A673 (cell line): Measurements from ENCODE around the gene KCNQ1. TPM values are rescaled to one million over a fixed set of nuclear protein-coding genes. Genes with fewer than 3 reads are reported as not detected.

Source experiments
- BruUV-seq: library from RNA; stranded (reverse); fragments of 400-500 nt; replicated peaks from 2 replicates; lab custom pipeline; 2021; lab: Mats Ljungman, UMichigan
- CTCF ChIA-PET: fragments of 300-600 bp; sonication (Branson Sonifier 250); formaldehyde crosslinking; loops from one replicate; lab custom pipeline; 2022; ENCODE audit warnings: antibody characterized with exemption; lab: Charles Lee
- POLR2A ChIA-PET: fragments of 300-600 bp; sonication (Branson Sonifier 250); formaldehyde crosslinking; loops from one replicate; lab custom pipeline; 2022; ENCODE audit warnings: antibody characterized with exemption; ENCODE audit not compliant: low non-redundant PET; lab: Charles Lee
- DNase-seq: peaks from one replicate; pipeline ENCODE4 v3.0.0-alpha.2; 2015; ENCODE audit warnings: low spot score
- H3K27ac ChIP-seq: fragments of 200-600 bp; sonication (generic); 2 replicates; pipeline ENCODE4 v1.5.1; 2016; ENCODE audit warnings: mixed run types, low read depth, mild to moderate bottlenecking, mixed read lengths, antibody characterized with exemption, low read length; ENCODE audit not compliant: poor library complexity, severe bottlenecking
- H3K27me3 ChIP-seq: fragments of 200-600 bp; sonication (generic); replicated peaks from 2 replicates; pipeline ENCODE4 v1.6.1; 2017; ENCODE audit warnings: mixed run types, low read depth, mild to moderate bottlenecking, mixed read lengths, antibody characterized with exemption, low read length; ENCODE audit not compliant: insufficient read depth, poor library complexity
- H3K36me3 ChIP-seq: fragments of 200-600 bp; sonication (generic); 2 replicates; pipeline ENCODE4 v1.6.1; 2016; ENCODE audit warnings: mixed run types, mild to moderate bottlenecking, mixed read lengths, antibody characterized with exemption, low read length; ENCODE audit not compliant: insufficient read depth, poor library complexity, severe bottlenecking
- H3K4me1 ChIP-seq: fragments of 200-600 bp; sonication (generic); 2 replicates; pipeline ENCODE4 v1.6.1; 2017; ENCODE audit warnings: mixed run types, mild to moderate bottlenecking, mixed read lengths, antibody characterized with exemption, low read length; ENCODE audit not compliant: insufficient read depth, poor library complexity, severe bottlenecking
- H3K4me3 ChIP-seq: fragments of 200-600 bp; sonication (generic); 2 replicates; pipeline ENCODE4 v1.5.1; 2016; ENCODE audit warnings: low read depth, mixed run types, mild to moderate bottlenecking, mixed read lengths, low read length; ENCODE audit not compliant: poor library complexity, severe bottlenecking
- H3K9me3 ChIP-seq: fragments of 200-600 bp; sonication (generic); 2 replicates; pipeline ENCODE4 v1.6.1; 2016; ENCODE audit warnings: mixed run types, low read depth, mild to moderate bottlenecking, mixed read lengths, antibody characterized with exemption, low read length; ENCODE audit not compliant: poor library complexity, severe bottlenecking
- EZH2 ChIP-seq: fragments of 200-600 bp; sonication (generic); IDR thresholded peaks from 2 replicates; pipeline ENCODE4 v1.6.1; 2017; ENCODE audit warnings: borderline replicate concordance, low read depth, mild to moderate bottlenecking, mixed read lengths, antibody characterized with exemption, low read length; ENCODE audit not compliant: poor library complexity, severe bottlenecking
- intact Hi-C: fragments of 100-400 bp; cut with micrococcal nuclease; formaldehyde crosslinking; loops from one replicate; pipeline ENCODE4 v1.10.0; 2022; ENCODE audit not compliant: unreplicated experiment
- total RNA-seq: library from RNA; stranded (reverse); gene quantifications from 2 replicates; pipeline ENCODE4 v1.2.3, GENCODE V29; 2021
- TF ChIP-seq, protein P1 (sequence below): fragments of 300-800, 200-600 bp; sonication (generic); conservative IDR thresholded peaks from 2 replicates; pipeline ENCODE4 v1.5.1; 2017; ENCODE audit warnings: low read depth, mild to moderate bottlenecking, antibody characterized with exemption, low read length, moderate library complexity, mixed read lengths

Gene KCNQ1
- total RNA-seq, 1 experiment from 2014 or later, result not detected

GRCh38 chr11:2819316-2819715, 374.5 kb downstream of the KCNQ1 start:
- H3K9me3 ChIP-seq, result no peaks in the 10 kb centered on the region
- no TSS peak for BruUV-seq
- no peaks in the 10 kb centered on the region for H3K4me1 ChIP-seq
- H3K27me3 ChIP-seq, result no peaks in the 10 kb centered on the region
- ChIA-PET POLR2A (no interaction called here), CTCF (no interaction called here)
- TF ChIP-seq EZH2, result no peak
- H3K4me3 ChIP-seq, result no peak overlapping the region
- no peak overlapping the region for H3K27ac ChIP-seq
- H3K36me3 ChIP-seq, result no peaks in the 10 kb centered on the region
- intact Hi-C loops, result no loop called here
- no peak for DNase-seq

DNA sequence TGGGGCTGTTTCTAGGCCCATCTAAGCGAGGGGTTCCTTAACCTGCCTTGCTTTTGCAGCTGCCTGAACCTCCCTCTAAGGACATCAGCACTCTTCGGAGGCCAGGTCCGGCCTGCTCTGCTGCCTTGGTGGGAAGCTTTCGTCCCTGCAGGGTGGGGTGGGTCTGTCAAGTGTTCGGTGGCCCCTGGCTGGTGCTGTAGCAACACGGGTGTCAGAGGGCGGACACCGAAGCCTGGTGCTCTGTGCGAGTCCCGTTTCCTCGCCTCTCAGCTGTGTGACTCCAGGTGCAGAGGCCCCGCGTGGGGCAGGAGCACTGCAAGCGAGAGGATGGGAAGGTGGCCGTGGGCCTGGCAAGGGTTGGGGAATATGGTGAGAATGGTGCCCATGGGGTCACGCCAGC, 376.2 kb downstream of the KCNQ1 start:
- no peaks in the 10 kb centered on the region for H3K9me3 ChIP-seq
- no TSS peak for BruUV-seq
- H3K4me1 ChIP-seq, result no peaks in the 10 kb centered on the region
- H3K36me3 ChIP-seq, result no peaks in the 10 kb centered on the region
- POLR2A ChIA-PET, result no interaction called here
- H3K27ac ChIP-seq, result no peak overlapping the region
- intact Hi-C loops, result no loop called here
- no peak overlapping the region for H3K4me3 ChIP-seq
- DNase-seq, result no peak
- TF ChIP-seq, protein P1, sequence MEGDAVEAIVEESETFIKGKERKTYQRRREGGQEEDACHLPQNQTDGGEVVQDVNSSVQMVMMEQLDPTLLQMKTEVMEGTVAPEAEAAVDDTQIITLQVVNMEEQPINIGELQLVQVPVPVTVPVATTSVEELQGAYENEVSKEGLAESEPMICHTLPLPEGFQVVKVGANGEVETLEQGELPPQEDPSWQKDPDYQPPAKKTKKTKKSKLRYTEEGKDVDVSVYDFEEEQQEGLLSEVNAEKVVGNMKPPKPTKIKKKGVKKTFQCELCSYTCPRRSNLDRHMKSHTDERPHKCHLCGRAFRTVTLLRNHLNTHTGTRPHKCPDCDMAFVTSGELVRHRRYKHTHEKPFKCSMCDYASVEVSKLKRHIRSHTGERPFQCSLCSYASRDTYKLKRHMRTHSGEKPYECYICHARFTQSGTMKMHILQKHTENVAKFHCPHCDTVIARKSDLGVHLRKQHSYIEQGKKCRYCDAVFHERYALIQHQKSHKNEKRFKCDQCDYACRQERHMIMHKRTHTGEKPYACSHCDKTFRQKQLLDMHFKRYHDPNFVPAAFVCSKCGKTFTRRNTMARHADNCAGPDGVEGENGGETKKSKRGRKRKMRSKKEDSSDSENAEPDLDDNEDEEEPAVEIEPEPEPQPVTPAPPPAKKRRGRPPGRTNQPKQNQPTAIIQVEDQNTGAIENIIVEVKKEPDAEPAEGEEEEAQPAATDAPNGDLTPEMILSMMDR, result no peak
- TF ChIP-seq EZH2, result no peak
- CTCF ChIA-PET, result no interaction called here
- no peaks in the 10 kb centered on the region for H3K27me3 ChIP-seq

DNA sequence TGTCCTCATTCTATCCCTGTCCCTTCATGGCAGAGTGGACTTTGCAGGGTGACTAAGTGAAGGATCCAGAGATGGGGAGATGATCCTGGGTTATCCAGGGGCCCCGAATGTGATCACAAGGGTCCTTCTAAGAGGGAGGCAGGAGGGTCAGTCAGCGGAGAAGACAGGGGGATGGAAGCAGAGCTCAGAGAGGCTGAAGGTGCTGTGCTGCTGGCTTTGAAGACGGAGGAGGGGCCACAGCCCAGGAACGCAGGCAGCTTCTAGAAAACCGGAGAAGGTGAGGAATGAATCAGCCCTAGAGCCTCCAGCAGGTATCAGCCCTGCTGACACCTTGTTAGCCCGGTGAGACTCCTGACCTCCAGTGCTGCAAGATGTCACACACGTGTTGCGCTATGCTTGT, 377.1 kb downstream of the KCNQ1 start:
- H3K27me3 ChIP-seq, result no peaks in the 10 kb centered on the region
- H3K4me3 ChIP-seq, result no peak overlapping the region
- ChIA-PET POLR2A (no interaction called here), CTCF (no interaction called here)
- BruUV-seq, result no TSS peak
- no peak for DNase-seq
- no peak for TF ChIP-seq EZH2
- TF ChIP-seq, protein P1, result no peak
- no peak overlapping the region for H3K27ac ChIP-seq
- H3K4me1 ChIP-seq, result no peaks in the 10 kb centered on the region
- intact Hi-C loops, result no loop called here
- H3K36me3 ChIP-seq, result no peaks in the 10 kb centered on the region
- no peaks in the 10 kb centered on the region for H3K9me3 ChIP-seq

DNA sequence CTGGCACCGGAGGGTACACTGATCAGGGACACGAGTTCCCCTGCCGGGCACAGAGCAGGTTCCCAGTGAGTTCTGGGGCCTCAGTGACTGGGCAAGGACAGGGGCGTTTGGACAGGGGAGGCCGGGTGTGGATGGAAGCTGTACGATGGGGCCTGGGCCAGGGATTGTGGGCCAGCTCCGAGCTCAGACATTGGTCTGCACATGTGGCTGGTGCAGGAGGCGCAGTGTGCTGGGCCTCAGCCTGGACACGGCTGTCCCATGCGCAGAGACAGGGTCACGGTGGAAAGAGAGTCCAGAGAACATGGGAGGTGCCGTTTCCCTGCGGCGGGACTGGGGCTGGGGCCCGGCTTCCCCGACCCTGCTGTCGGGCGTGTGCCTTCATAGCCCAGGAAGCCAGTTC, 380.0 kb downstream of the KCNQ1 start:
- H3K9me3 ChIP-seq, result peaks cover 6% of the 10 kb centered on the region
- POLR2A ChIA-PET, result no interaction called here
- CTCF ChIA-PET, result no interaction called here
- DNase-seq, result no peak
- no peaks in the 10 kb centered on the region for H3K4me1 ChIP-seq
- no peak overlapping the region for H3K4me3 ChIP-seq
- no peaks in the 10 kb centered on the region for H3K36me3 ChIP-seq
- H3K27me3 ChIP-seq, result no peaks in the 10 kb centered on the region
- H3K27ac ChIP-seq, result no peak overlapping the region
- BruUV-seq, result no TSS peak
- intact Hi-C loops, result no loop called here
- TF ChIP-seq, protein P1, result no peak
- TF ChIP-seq EZH2, result no peak
